ENCODE data around the gene ZNF536. TPM values are rescaled to one million over a fixed set of nuclear protein-coding genes. Genes with fewer than 3 reads are reported as not detected.
"Not testable (repeated sequence)": the region's sequence is repeated elsewhere in the genome, so short reads cannot be mapped to it uniquely, and the experiment has no call there.

Gene ZNF536
- total RNA-seq, 1 experiment from 2014 or later = not detected

DNA sequence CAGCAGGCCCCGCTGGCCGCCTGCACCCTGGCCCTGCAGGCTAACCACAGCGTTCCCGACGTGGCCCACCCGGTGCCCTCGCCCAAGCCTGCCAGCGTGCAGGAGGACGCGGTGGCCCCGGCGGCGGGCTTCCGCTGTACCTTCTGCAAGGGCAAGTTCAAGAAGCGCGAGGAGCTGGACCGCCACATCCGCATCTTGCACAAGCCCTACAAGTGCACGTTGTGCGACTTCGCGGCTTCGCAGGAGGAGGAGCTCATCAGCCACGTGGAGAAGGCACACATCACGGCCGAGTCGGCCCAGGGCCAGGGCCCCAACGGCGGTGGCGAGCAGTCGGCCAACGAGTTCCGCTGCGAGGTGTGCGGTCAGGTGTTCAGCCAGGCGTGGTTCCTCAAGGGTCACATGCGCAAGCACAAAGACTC is 72.1 kb downstream of the ZNF536 start:
- Histone ChIP-seq H3K9me3 (ENCODE audit: insufficient read depth, low read depth) (no peaks in the 10 kb centered on the region), H2AFZ (no peak overlapping the region), H3K36me3 (ENCODE audit: low read depth) (no peaks in the 10 kb centered on the region), H3K9me2 (ENCODE audit: insufficient read depth) (no peaks in the 10 kb centered on the region), H3K4me3 (no peak overlapping the region), H3K79me2 (ENCODE audit: low read depth) (no peaks in the 10 kb centered on the region), H3K27ac (no peak overlapping the region), H3K27me3 (ENCODE audit: insufficient read depth, low read depth) (peaks cover 85% of the 10 kb centered on the region), H3K4me2 (no peak overlapping the region), H4K20me1 (ENCODE audit: insufficient read depth) (no peaks in the 10 kb centered on the region), H3F3A (ENCODE audit: insufficient read depth, low read depth) (no peaks in the 10 kb centered on the region), H3K4me1 (replicated peaks; ENCODE audit: insufficient read depth) (no peaks in the 10 kb centered on the region)
- no peak for DNase-seq
- ChIA-PET CTCF (no interaction called here), POLR2A (ENCODE audit: unreplicated experiment) (no interaction called here)
- intact Hi-C loops (cut with micrococcal nuclease; ENCODE audit: unreplicated experiment) = no loop called here
- no TSS peak for BruUV-seq (replicated peaks)
- no peak for TF ChIP-seq EZH2 (IDR thresholded peaks at IDR 0.05; ENCODE audit: low read depth)
- TF ChIP-seq, protein P1, sequence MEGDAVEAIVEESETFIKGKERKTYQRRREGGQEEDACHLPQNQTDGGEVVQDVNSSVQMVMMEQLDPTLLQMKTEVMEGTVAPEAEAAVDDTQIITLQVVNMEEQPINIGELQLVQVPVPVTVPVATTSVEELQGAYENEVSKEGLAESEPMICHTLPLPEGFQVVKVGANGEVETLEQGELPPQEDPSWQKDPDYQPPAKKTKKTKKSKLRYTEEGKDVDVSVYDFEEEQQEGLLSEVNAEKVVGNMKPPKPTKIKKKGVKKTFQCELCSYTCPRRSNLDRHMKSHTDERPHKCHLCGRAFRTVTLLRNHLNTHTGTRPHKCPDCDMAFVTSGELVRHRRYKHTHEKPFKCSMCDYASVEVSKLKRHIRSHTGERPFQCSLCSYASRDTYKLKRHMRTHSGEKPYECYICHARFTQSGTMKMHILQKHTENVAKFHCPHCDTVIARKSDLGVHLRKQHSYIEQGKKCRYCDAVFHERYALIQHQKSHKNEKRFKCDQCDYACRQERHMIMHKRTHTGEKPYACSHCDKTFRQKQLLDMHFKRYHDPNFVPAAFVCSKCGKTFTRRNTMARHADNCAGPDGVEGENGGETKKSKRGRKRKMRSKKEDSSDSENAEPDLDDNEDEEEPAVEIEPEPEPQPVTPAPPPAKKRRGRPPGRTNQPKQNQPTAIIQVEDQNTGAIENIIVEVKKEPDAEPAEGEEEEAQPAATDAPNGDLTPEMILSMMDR (conservative IDR thresholded peaks at IDR 0.05) = no peak

DNA sequence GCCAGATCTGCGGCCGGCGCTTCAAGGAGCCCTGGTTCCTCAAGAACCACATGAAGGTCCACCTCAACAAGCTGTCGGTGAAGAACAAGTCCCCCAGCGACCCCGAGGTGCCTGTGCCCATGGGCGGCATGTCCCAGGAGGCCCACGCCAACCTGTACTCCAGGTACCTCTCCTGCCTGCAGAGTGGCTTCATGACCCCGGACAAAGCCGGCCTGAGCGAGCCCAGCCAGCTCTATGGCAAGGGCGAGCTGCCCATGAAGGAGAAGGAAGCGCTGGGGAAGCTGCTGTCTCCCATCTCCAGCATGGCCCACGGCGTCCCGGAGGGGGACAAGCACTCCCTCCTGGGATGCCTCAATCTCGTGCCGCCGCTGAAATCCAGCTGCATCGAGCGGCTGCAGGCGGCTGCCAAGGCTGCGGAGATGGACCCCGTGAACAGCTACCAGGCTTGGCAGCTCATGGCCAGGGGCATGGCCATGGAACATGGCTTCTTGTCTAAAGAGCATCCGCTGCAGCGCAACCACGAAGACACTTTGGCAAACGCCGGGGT is 72.6 kb downstream of the ZNF536 start:
- POLR2A ChIA-PET (ENCODE audit: unreplicated experiment) = no interaction called here
- Histone ChIP-seq H3F3A (ENCODE audit: insufficient read depth, low read depth) (no peaks in the 10 kb centered on the region), H3K9me3 (ENCODE audit: insufficient read depth, low read depth) (no peaks in the 10 kb centered on the region)

DNA sequence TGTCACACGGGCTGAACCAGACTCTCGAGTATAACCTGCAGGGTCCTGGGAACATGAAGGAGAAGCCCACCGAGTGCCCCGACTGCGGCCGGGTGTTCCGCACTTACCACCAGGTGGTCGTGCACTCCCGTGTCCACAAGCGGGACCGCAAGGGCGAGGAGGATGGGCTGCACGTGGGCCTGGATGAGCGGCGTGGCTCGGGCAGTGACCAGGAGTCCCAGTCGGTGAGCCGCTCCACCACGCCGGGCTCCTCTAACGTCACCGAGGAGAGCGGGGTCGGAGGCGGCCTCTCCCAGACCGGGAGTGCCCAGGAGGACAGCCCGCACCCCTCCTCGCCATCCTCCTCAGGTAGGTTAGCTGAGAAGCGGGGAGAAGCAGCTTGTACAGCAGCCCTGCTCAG is 73.2 kb downstream of the ZNF536 start:
- ChIA-PET CTCF (no interaction called here), POLR2A (ENCODE audit: unreplicated experiment) (no interaction called here)
- BruUV-seq (replicated peaks) = no TSS peak
- H3K4me2 ChIP-seq = no peak overlapping the region
- H3K9me3 ChIP-seq (ENCODE audit: insufficient read depth, low read depth) = no peaks in the 10 kb centered on the region
- H3K36me3 ChIP-seq (ENCODE audit: low read depth) = no peaks in the 10 kb centered on the region
- H3F3A ChIP-seq (ENCODE audit: insufficient read depth, low read depth) = no peaks in the 10 kb centered on the region
- no peak overlapping the region for H3K27ac ChIP-seq
- no peak overlapping the region for H2AFZ ChIP-seq
- no peaks in the 10 kb centered on the region for H3K9me2 ChIP-seq (ENCODE audit: insufficient read depth)
- TF ChIP-seq, protein P1 (conservative IDR thresholded peaks at IDR 0.05) = no peak
- TF ChIP-seq EZH2 (IDR thresholded peaks at IDR 0.05; ENCODE audit: low read depth) = no peak
- H3K79me2 ChIP-seq (ENCODE audit: low read depth) = no peaks in the 10 kb centered on the region
- intact Hi-C loops (cut with micrococcal nuclease; ENCODE audit: unreplicated experiment) = no loop called here
- no peak for DNase-seq
- no peak overlapping the region for H3K4me3 ChIP-seq
- no peaks in the 10 kb centered on the region for H4K20me1 ChIP-seq (ENCODE audit: insufficient read depth)
- H3K27me3 ChIP-seq (ENCODE audit: insufficient read depth, low read depth) = peaks cover 88% of the 10 kb centered on the region
- H3K4me1 ChIP-seq (replicated peaks; ENCODE audit: insufficient read depth) = no peaks in the 10 kb centered on the region

More for the DNA sequence above, 72.6 kb downstream of the ZNF536 start:
- Histone ChIP-seq H3K36me3 (ENCODE audit: low read depth) (no peaks in the 10 kb centered on the region), H3K79me2 (ENCODE audit: low read depth) (no peaks in the 10 kb centered on the region), H3K4me3 (no peak overlapping the region), H3K4me2 (no peak overlapping the region), H3K9me2 (ENCODE audit: insufficient read depth) (no peaks in the 10 kb centered on the region), H3K27me3 (ENCODE audit: insufficient read depth, low read depth) (peaks cover 86% of the 10 kb centered on the region), H3K27ac (no peak overlapping the region), H2AFZ (no peak overlapping the region), H4K20me1 (ENCODE audit: insufficient read depth) (no peaks in the 10 kb centered on the region), H3K4me1 (replicated peaks; ENCODE audit: insufficient read depth) (no peaks in the 10 kb centered on the region)
- BruUV-seq (replicated peaks) = no TSS peak
- no peak for DNase-seq
- intact Hi-C loops (cut with micrococcal nuclease; ENCODE audit: unreplicated experiment) = no loop called here
- TF ChIP-seq EZH2 (IDR thresholded peaks at IDR 0.05; ENCODE audit: low read depth) = no peak
- CTCF ChIA-PET = no interaction called here

DNA sequence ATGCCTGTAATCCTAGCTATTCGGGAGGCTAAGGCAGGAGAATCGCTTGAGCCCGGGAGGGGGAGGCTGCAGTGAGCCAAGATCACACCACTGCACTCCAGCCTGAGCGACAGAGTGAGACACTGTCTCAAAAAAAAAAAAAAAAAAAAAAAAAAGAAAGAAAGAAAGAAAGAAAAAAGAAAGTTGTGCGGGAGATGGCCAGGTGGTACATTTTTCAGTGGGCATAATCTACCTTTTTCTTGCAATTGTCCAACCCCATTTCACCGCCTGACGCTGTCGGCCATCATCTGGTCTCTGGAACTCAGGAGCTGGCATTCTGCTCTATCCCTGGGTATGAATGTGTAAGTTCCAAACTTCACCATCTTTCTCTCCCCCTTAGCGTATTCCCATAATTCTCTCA is 73.9 kb downstream of the ZNF536 start:
- CTCF ChIA-PET; H3K36me3 ChIP-seq (ENCODE audit: low read depth); H3K27ac ChIP-seq; H3K4me3 ChIP-seq; H4K20me1 ChIP-seq (ENCODE audit: insufficient read depth); H3K4me1 ChIP-seq (replicated peaks; ENCODE audit: insufficient read depth); H3K4me2 ChIP-seq; POLR2A ChIA-PET (ENCODE audit: unreplicated experiment); H3K9me3 ChIP-seq (ENCODE audit: insufficient read depth, low read depth); H3F3A ChIP-seq (ENCODE audit: insufficient read depth, low read depth); H3K9me2 ChIP-seq (ENCODE audit: insufficient read depth); BruUV-seq (replicated peaks); H3K79me2 ChIP-seq (ENCODE audit: low read depth); DNase-seq; intact Hi-C loops (cut with micrococcal nuclease; ENCODE audit: unreplicated experiment); H2AFZ ChIP-seq: not testable (repeated sequence)
- peaks cover 87% of the 10 kb centered on the region for H3K27me3 ChIP-seq (ENCODE audit: insufficient read depth, low read depth)
